HG03159 (cell line): ENCODE data around the gene NTRK2.
A peak's percentile ranks its signal among the peaks of the same experiment; 100 is the strongest.
"Not testable (repeated sequence)": the region's sequence is repeated elsewhere in the genome, so short reads cannot be mapped to it uniquely, and the experiment has no call there.

Experiments used
- ATAC-seq: cut with Tn5 transposase; IDR thresholded peaks from one replicate; pipeline ENCODE4 v1.9.1; 2021; ENCODE audit warnings: mild to moderate bottlenecking, moderate library complexity; ENCODE audit not compliant: unreplicated experiment

NTRK2 gene

DNA sequence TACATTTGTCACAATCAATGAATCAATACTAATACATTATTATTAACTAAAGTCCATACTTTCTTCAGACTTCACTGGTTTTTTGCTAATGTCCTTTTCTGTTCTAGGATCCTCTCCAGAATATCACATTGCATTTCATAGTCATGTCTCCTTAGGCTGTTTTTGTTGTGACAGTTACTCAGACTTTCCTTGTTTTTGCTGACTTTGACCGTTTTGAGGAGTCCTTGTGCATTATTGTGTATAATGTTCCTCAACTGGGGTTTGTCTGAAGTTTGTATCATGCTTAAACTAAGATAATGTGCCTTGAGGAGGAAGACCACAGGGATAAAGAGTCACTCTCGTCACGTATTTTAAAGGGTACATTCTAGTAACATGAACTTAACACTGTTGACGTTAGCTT, 376.9 kb downstream of the NTRK2 start:
- ATAC-seq = no peak

DNA sequence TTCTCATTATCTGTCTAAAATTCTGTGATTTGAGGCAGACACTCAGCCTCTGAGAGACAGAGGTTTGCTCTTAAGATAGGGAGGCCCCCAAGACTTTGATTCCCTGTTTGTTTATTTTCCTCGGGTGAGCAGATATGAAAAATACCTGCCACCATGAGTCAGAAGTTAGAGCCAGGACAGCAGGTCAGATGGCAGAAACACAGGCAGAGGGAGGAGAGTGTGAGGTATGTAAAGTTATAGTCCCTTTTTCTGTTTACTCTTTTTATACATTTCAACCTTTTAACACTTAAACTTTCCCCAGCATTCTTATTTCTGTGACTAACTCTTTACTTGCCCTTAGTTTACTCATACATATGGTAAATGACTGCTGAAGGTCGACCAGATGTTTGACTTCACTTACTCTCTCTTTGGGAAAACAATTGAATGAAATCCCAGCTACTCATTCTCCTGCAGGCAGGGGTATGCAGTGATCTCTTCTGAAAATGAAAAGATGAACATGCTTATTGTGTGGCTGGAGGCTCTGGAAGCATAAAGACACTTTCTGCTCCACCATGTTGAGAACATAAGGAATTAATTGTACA, 383.8 kb downstream of the NTRK2 start:
- no peak for ATAC-seq

DNA sequence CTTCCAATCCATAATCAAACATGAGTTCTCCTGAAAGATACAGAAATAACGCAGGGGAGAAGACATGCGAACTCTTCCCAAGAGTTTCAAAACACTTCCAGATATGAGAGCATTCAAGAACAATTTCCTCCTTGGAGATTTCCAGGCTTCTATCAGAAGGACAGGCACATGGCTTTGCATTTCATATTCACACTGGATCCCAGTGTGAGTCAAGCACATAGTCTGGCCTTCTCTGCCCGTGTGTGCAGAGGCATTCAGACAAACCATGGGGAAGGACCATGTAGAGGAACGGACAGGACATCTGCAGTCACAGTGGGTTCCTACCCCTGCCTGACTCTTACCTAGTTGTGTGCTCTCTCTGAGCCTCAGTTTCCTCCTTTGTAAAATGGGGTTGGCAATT, 384.5 kb downstream of the NTRK2 start:
- ATAC-seq = no peak

DNA sequence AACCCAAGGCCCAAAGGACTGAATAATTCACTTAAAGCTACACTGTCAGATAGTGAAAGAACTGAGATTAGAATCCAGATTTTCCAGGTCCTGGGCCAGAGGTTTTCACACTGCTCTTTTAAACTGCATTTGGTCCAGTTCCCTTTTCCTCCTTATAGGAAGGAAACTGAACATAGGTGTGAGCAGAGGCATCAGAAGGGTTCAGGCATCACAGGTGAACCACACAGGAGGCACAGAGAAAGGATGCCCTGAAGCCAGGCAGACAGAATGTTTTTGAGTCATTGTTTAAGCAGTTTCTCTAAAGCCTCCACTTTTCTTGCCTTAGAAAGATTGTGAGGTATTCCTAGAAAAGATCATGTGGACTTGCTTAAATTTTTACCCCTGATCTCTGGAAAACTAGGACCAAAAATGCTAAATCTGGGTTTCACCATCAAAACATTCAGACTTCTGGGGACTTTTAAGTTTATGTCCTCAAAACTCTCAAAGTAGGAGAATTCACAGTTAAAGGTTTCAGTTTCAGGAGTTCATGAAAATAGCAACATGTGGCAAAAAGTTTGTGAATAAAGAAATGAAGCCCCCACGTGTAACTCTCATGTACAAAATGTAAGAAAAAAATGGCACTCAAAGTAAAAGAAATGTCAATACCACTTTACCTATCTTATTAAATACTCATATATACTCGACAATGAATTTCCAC, 386.1 kb downstream of the NTRK2 start:
- ATAC-seq = peak; percentile 75

DNA sequence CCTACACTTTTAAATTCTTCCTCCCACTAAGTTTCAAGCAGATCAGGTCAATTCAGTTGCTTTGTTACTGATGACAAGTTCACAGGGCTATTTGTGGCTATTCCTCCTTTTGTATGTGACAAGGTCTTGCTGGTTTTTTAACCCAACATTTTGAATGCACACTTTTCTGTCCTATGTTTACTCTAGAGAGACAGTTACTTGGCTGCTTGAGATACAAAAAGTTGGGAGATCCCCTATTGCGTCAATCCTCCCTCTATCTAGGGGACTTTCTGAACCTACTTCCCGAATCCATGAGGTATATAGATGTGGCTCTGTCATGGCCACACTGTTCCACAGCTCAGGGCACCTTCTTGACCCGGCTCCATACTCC, 386.7 kb downstream of the NTRK2 start:
- ATAC-seq = peak; percentile 46

DNA sequence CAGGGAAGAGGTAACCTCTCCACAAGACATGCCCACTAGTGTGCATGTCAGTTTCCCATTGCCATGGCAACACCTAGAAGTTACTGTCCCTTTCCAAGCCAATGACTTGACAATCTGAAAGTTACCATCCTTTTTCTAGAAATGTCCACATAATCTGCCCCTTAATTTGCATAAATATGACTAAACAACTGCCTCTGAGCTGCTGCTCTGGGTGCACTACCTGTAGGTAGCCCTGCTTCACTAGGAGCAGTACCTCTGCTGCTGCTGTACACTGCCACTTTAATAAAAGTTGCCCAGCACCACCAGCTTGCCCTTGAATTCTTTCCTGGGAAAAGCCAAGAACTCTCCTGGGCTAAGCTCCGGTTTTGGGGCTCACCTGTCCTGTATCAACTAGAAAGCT, 392.4 kb downstream of the NTRK2 start:
- ATAC-seq = no peak

DNA sequence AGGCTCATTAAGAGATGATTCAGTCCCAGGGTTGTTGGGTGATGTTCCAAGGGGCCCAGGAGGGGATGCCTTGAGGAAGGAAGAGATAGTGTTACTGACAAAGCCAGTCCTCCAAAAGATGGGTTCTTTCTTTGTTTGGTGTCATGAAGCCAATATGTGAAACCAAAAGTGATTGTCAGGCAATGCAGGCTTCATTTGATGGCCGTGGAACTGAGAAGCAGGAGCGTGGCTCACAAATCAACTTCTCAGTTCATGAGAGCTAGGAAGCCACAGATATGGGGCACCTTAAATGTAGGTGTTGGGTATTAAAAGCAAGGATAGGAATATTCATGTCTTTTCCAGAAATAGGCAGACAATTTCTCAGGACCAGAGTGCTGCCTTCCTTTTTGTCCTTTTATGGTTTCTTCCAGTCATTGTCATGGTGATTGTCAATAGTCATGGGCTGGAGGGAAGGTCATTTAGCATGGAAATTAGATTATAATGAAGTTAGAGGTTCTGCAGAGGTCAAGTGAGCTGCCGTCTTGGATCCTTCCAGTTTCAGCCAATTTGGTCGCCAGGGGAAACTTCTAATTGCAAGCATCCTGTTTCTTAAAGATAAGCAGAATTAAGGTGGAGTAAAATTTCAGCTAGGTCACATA, 393.0 kb downstream of the NTRK2 start:
- ATAC-seq = no peak

DNA sequence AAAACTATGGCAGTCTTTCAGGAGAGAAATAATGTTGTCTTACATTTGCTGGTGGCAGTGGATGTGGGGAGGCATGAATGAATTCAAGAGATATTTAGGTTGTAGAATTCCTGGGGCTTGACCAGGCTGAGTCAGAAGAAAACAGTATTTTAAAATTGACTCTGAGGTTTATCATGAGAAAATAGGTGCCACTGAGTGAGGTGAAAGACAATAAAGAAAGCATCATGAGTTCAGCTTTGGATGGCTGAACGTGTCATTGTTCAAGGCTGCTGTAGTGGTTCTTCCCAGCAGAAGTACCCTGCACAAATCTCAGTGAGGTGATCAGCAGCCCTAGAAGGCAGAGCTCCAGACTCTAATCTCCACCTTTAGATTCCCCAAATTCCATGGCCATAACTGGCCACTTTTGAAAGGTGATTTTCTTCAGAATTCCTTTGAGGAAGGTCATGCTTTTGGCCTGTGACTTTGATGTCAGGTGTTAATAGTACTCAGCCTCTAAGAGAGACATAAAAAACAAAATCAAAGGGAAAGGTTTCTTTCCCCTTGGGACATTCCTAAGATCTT, 395.4 kb downstream of the NTRK2 start:
- ATAC-seq = no peak

DNA sequence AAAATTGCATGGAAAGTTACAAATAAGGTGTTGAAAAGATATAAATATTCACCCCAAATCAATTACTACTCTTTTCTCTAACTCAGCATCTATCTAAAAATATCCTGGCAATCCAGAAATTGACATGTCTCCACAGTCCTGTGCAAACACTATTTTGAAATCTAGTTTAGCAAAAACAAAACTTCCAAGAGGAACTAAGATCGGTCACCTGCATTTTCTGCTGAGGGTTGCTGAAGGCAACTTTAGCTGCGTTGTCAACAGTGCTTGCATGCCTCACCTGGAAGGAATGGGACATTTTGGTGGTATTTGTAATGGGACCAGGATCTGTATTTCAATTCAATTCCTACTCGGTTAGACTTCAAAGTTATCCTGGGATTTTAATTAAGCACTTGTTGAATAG, 398.3 kb downstream of the NTRK2 start:
- peak; percentile 68 for ATAC-seq

DNA sequence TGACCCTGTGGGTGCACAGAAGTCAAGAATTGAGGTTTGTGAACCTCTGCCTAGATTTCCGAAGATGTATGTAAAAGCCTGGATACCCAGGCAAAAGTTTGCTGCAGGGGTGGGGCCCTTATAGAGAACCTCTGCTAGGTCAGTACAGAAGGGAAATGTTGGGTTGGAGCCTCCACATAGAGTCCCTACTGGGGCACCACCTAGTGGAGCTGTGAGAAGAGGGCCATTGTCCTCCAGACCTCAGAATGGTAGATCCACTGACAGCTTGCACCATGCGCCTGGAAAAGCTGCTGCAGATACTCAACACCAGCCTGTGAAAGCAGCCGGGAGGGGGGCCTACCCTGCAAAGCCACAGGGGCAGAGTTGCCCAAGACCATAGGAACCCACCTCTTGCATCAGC, 399.9 kb downstream of the NTRK2 start:
- ATAC-seq = not testable (repeated sequence)
